Right lobe of liver (tissue), 4 donors: ENCODE measurements around the gene SLC44A5.

Experiments used
- CTCF ChIP-seq, 4 donors: fragments of 200-600 bp in 3 of 4; fragments of 450-650 bp in 1 of 4; IDR thresholded peaks; one replicate each; pipeline versions ENCODE4 v1.5.1 to v1.8.0; 2016 to 2022; ENCODE audit warnings: antibody characterized with exemption in 4 of 4, mild to moderate bottlenecking in 2 of 4
- POLR2A ChIP-seq: fragments of 450-650 bp; IDR thresholded peaks from one replicate; pipeline ENCODE4 v1.6.1; 2017; ENCODE audit warnings: antibody characterized with exemption, mild to moderate bottlenecking
- donor health status: DM: no; HTN: no; CAD: no.
- donor health status: DM: no; HTN: no; CAD: no.
- donor health status: DM: no; HTN: yes; CAD: no.

GRCh38 chr1:75345538-75346292 is 265.2 kb downstream of the SLC44A5 start:
- TF ChIP-seq CTCF (IDR thresholded peaks at IDR 0.05) (no peak), POLR2A (no peak)
